Astrocyte (in vitro differentiated cells and primary cell): ENCODE results near the gene USP35.

Experiments used
- EZH2 ChIP-seq: IDR thresholded peaks from 2 replicates; pipeline ENCODE4 v1.6.1; 2012; ENCODE audit warnings: mild to moderate bottlenecking, low read length, inconsistent platforms; ENCODE audit not compliant: insufficient read depth
- TF ChIP-seq, protein P1 (sequence below): IDR thresholded peaks from 2 replicates; pipeline ENCODE4 v1.5.1; 2011; ENCODE audit warnings: low read depth, mild to moderate bottlenecking, inconsistent platforms, low read length, moderate library complexity; ENCODE audit not compliant: insufficient read depth

GRCh38 chr11:78187366-78188285 lies 1.1 kb upstream of the USP35 start:
- TF ChIP-seq, protein P1, sequence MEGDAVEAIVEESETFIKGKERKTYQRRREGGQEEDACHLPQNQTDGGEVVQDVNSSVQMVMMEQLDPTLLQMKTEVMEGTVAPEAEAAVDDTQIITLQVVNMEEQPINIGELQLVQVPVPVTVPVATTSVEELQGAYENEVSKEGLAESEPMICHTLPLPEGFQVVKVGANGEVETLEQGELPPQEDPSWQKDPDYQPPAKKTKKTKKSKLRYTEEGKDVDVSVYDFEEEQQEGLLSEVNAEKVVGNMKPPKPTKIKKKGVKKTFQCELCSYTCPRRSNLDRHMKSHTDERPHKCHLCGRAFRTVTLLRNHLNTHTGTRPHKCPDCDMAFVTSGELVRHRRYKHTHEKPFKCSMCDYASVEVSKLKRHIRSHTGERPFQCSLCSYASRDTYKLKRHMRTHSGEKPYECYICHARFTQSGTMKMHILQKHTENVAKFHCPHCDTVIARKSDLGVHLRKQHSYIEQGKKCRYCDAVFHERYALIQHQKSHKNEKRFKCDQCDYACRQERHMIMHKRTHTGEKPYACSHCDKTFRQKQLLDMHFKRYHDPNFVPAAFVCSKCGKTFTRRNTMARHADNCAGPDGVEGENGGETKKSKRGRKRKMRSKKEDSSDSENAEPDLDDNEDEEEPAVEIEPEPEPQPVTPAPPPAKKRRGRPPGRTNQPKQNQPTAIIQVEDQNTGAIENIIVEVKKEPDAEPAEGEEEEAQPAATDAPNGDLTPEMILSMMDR: no peak
- no peak for TF ChIP-seq EZH2
